Fibroblast of upper back skin (primary cell): Measurements from ENCODE around the gene TFDP1.

Experiments used
- DNase-seq: peaks from one replicate; pipeline ENCODE4 v3.0.0-alpha.2; 2013

Gene TFDP1

GRCh38 chr13:113667771-113668490, 83.4 kb downstream of the TFDP1 start:
- DNase-seq = no peak

- DNase-seq = no peak
Observed at GRCh38 chr13:113668491-113668971, 84.0 kb downstream of the TFDP1 start.

- DNase-seq = no peak
Observed at GRCh38 chr13:113669231-113669754, 84.7 kb downstream of the TFDP1 start.

- no peak for DNase-seq
Observed at GRCh38 chr13:113669755-113670341, 85.3 kb downstream of the TFDP1 start.

DNA sequence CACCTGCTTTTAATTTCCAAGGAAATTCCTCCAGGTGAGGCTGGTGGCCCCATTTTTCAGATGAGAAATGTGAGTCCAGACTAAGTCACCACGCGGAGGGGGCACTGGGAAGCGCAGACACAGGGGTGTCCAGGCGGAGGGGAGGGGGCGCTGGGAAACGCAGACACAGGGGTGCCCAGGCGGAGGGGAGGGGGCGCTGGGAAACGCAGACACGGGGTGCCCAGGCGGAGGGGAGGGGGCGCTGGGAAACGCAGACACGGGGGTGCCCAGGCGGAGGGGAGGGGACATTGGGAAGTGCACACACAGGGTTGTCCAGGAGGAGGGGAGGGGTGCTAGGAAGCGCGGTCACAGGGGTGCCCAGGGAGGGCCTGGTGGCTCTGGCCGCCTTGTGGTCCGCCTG, 86.0 kb downstream of the TFDP1 start:
- no peak for DNase-seq

DNA sequence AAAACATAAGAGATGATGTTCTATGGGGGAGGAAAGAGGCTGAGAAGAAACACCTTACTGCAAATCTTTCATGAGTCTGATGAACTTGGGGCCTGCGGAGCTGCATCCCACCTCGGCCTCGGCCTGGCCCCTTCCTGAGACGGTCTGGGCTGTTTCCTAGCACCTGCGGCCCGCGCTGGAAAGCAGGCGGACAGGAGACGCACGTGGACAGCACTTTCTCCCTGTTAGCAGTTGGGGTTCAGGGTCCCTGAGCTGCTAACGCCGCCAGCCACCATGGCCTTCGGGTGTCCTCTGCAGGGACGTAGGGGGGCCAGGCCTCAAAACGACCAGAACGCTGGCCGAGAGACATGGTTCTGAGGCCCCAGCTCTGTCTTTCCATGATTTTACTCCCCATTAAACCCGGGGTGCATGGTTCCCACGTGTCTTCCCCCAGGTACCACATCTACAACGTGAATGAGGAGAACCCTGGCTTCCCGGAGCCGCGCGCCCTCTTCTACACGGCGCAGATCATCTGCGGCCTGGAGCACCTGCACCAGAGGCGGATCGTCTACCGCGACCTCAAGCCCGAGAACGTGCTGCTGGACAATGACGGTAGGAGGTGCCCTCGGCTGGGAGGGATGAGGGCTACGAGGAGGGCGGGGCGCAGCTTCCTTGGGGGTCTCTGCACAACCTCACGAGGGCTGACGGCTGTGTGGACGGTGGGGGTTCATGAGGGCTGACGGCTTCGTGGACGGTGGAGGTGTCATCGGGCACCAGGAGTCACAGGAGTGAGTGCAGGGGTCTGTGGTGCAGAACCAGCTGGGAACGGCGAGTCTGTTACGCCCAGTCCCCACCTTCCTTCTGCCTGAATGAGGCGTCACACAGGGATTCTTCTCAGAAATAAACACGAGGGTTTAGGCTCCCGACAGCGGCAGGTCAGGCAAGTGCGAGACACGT, 86.8 kb downstream of the TFDP1 start:
- DNase-seq = no peak

GRCh38 chr13:113672002-113672651, 87.6 kb downstream of the TFDP1 start:
- DNase-seq = no peak
